Neural cell (in vitro differentiated cells): ENCODE results near the gene SCUBE2.

Experiments
- CTCF ChIP-seq: fragments of 450-650 bp; IDR thresholded peaks from 2 replicates; pipeline ENCODE4 v1.5.1; 2014; ENCODE audit warnings: antibody characterized with exemption, mild to moderate bottlenecking, moderate library complexity; ENCODE audit not compliant: poor library complexity, severe bottlenecking
- EZH2 ChIP-seq: fragments of 200-600, 300-800 bp; shearing (Covaris generic), sonication (generic); IDR thresholded peaks from 2 replicates; pipeline ENCODE4 v1.6.1; 2014; ENCODE audit warnings: antibody characterized with exemption, low read length, borderline replicate concordance, mild to moderate bottlenecking; ENCODE audit not compliant: insufficient read depth, poor library complexity, severe bottlenecking
- POLR2AphosphoS5 ChIP-seq: IDR thresholded peaks from 2 replicates; pipeline ENCODE4 v1.6.1; 2012
- RAD21 ChIP-seq: fragments of 450-650 bp; conservative IDR thresholded peaks from 2 replicates; pipeline ENCODE4 v1.6.1; 2014; ENCODE audit warnings: antibody characterized with exemption, mild to moderate bottlenecking, moderate library complexity
- REST ChIP-seq: IDR thresholded peaks from 2 replicates; pipeline ENCODE4 v1.6.1; 2012; ENCODE audit warnings: borderline replicate concordance

- TF ChIP-seq CTCF (no peak), EZH2 (no peak), RAD21 (no peak), POLR2AphosphoS5 (no peak), REST (no peak)
These were observed 41.4 kb downstream of the SCUBE2 start for GRCh38 chr11:9049959-9050358.
